HG03457 (cell line): ENCODE data around the gene STK32B.

Source experiments
- ATAC-seq: cut with Tn5 transposase; IDR thresholded peaks from one replicate; pipeline ENCODE4 v1.9.1; 2021; ENCODE audit warnings: moderate number of reproducible peaks; ENCODE audit not compliant: unreplicated experiment

STK32B gene

GRCh38 chr4:5383191-5383980 lies 332.1 kb downstream of the STK32B start:
- no peak for ATAC-seq

- no peak for ATAC-seq
These were observed 334.5 kb downstream of the STK32B start for GRCh38 chr4:5385741-5386311.

GRCh38 chr4:5386921-5387320 lies 335.6 kb downstream of the STK32B start:
- no peak for ATAC-seq

GRCh38 chr4:5387457-5387856 lies 336.2 kb downstream of the STK32B start:
- no peak for ATAC-seq

GRCh38 chr4:5389756-5390310 lies 338.6 kb downstream of the STK32B start:
- no peak for ATAC-seq

- no peak for ATAC-seq
These were observed 340.2 kb downstream of the STK32B start for GRCh38 chr4:5391492-5391891.

GRCh38 chr4:5393911-5394513 lies 342.7 kb downstream of the STK32B start:
- no peak for ATAC-seq

GRCh38 chr4:5395781-5396180 lies 344.5 kb downstream of the STK32B start:
- no peak for ATAC-seq

GRCh38 chr4:5398056-5398455 lies 346.8 kb downstream of the STK32B start:
- ATAC-seq, result no peak

GRCh38 chr4:5399124-5399523 lies 347.8 kb downstream of the STK32B start:
- no peak for ATAC-seq

- ATAC-seq, result no peak
These were observed 348.6 kb downstream of the STK32B start for GRCh38 chr4:5399790-5400421.

GRCh38 chr4:5403746-5404497 lies 352.6 kb downstream of the STK32B start:
- no peak for ATAC-seq

- ATAC-seq, result no peak
These were observed 358.0 kb downstream of the STK32B start for GRCh38 chr4:5409237-5409636.

GRCh38 chr4:5409972-5410618 lies 358.8 kb downstream of the STK32B start:
- no peak for ATAC-seq

- ATAC-seq, result no peak
These were observed 361.0 kb downstream of the STK32B start for GRCh38 chr4:5412296-5412695.

- no peak for ATAC-seq
These were observed 361.5 kb downstream of the STK32B start for GRCh38 chr4:5412751-5413150.

- ATAC-seq, result no peak
These were observed 365.4 kb downstream of the STK32B start for GRCh38 chr4:5416637-5417036.

- no peak for ATAC-seq
These were observed 369.0 kb downstream of the STK32B start for GRCh38 chr4:5420266-5420665.

- ATAC-seq, result no peak
These were observed 370.1 kb downstream of the STK32B start for GRCh38 chr4:5421416-5421815.

GRCh38 chr4:5422195-5422594 lies 370.9 kb downstream of the STK32B start:
- no peak for ATAC-seq
